Mesenteric fat pad (tissue), 1 donor: Measurements from ENCODE around the gene BIN1. TPM values are rescaled to one million over a fixed set of nuclear protein-coding genes. Genes with fewer than 3 reads are reported as not detected.

Experiments used
- DNase-seq: peaks from one replicate; pipeline ENCODE4 v3.0.0-alpha.2; 2020; ENCODE audit warnings: low spot score
- total RNA-seq: library from RNA; stranded (reverse); fragmentation: NEBNext Ultra II Directional; extraction: Animal tissue kit (Norgen Biotek cat#: 25700); gene quantifications from one replicate; pipeline ENCODE4 v1.2.1, GENCODE V29; 2021
- donor health status: DM: yes; HTN: yes; CAD: no.

Gene BIN1
- total RNA-seq, 1 donor from 2014 or later = 87.0 TPM

GRCh38 chr2:127093648-127094210, 13.2 kb downstream of the BIN1 start:
- no peak for DNase-seq

- no peak for DNase-seq
These were observed 13.9 kb downstream of the BIN1 start for GRCh38 chr2:127092901-127093516.

GRCh38 chr2:127092306-127092705, 14.6 kb downstream of the BIN1 start:
- no peak for DNase-seq

GRCh38 chr2:127091886-127092285, 15.1 kb downstream of the BIN1 start:
- DNase-seq = no peak

- DNase-seq = no peak
These were observed 15.8 kb downstream of the BIN1 start for GRCh38 chr2:127091148-127091547.

- DNase-seq = no peak
These were observed 16.5 kb downstream of the BIN1 start for GRCh38 chr2:127090281-127091120.

GRCh38 chr2:127089478-127090235, 17.3 kb downstream of the BIN1 start:
- no peak for DNase-seq

- no peak for DNase-seq
These were observed 18.2 kb downstream of the BIN1 start for GRCh38 chr2:127088706-127089105.

GRCh38 chr2:127087791-127088495, 19.0 kb downstream of the BIN1 start:
- no peak for DNase-seq

GRCh38 chr2:127086990-127087790, 19.8 kb downstream of the BIN1 start:
- no peak for DNase-seq

GRCh38 chr2:127085317-127085681, 21.7 kb downstream of the BIN1 start:
- no peak for DNase-seq

- DNase-seq = no peak
These were observed 22.2 kb downstream of the BIN1 start for GRCh38 chr2:127084611-127085316.

GRCh38 chr2:127083819-127084503, 23.0 kb downstream of the BIN1 start:
- DNase-seq = no peak

GRCh38 chr2:127082974-127083373, 24.0 kb downstream of the BIN1 start:
- no peak for DNase-seq

GRCh38 chr2:127081826-127082633, 24.9 kb downstream of the BIN1 start:
- DNase-seq = no peak

- DNase-seq = no peak
These were observed 25.8 kb downstream of the BIN1 start for GRCh38 chr2:127080938-127081755.

- DNase-seq = no peak
These were observed 26.6 kb downstream of the BIN1 start for GRCh38 chr2:127080226-127080937.
